K562 (cell line): ENCODE results near the gene SLBP. TPM values are rescaled to one million over a fixed set of nuclear protein-coding genes. Genes with fewer than 3 reads are reported as not detected.
A peak's percentile ranks its signal among the peaks of the same experiment; 100 is the strongest.

Experiments used
- BCLAF1 ChIP-seq, 2 experiments: fragments of 450-650 bp in 1 of 2; IDR thresholded peaks; 2 replicates each; pipeline ENCODE4 v1.6.1; 2011 to 2017; ENCODE audit warnings: low read depth in 2 of 2, antibody characterized with exemption in 1 of 2, borderline replicate concordance in 1 of 2, low read length in 1 of 2, mild to moderate bottlenecking in 1 of 2, mixed read lengths in 1 of 2; ENCODE audit not compliant: control insufficient read depth in 1 of 2
- CXXC5 ChIP-seq: fragments of 250-450 bp; sonication (Bioruptor Pico); IDR thresholded peaks from 2 replicates; pipeline ENCODE4 v1.8.0; 2022; ENCODE audit warnings: inconsistent platforms, mild to moderate bottlenecking, moderate library complexity
- GABPB2 ChIP-seq: fragments of 250-450 bp; sonication (Bioruptor Pico); conservative IDR thresholded peaks from 2 replicates; pipeline ENCODE4 v1.5.1; 2021; ENCODE audit warnings: mild to moderate bottlenecking
- ID3 ChIP-seq, 2 experiments: fragments of 250-450 bp in 1 of 2; fragments of 450-650 bp in 1 of 2; sonication (Bioruptor Pico) in 1 of 2; IDR thresholded peaks; 2 replicates each; pipeline versions ENCODE4 v1.6.1 to v1.8.0; 2016 to 2021; ENCODE audit warnings: mild to moderate bottlenecking in 2 of 2, moderate library complexity in 2 of 2, missing compliant biosample characterization in 1 of 2, missing genetic modification characterization in 1 of 2
- MYC ChIP-seq, 2 experiments: fragments of 250-450 bp in 1 of 2; sonication (Bioruptor Pico) in 1 of 2; IDR thresholded peaks; 2 replicates each; pipeline versions ENCODE4 v1.5.1 to v1.6.1; 2012 to 2021; ENCODE audit warnings: low read depth in 2 of 2, borderline replicate concordance in 1 of 2, improper control_type of control experiment in 1 of 2, low read length in 1 of 2, mild to moderate bottlenecking in 1 of 2, moderate library complexity in 1 of 2
- NCOA1 ChIP-seq: fragments of 450-650 bp; IDR thresholded peaks from 2 replicates; pipeline ENCODE4 v1.6.1; 2016; ENCODE audit warnings: low read depth
- NR2C1 ChIP-seq, 2 experiments: fragments of 450-650 bp; IDR thresholded peaks; 2 replicates each; pipeline ENCODE4 v1.6.1; 2017; ENCODE audit warnings: mild to moderate bottlenecking in 2 of 2, antibody characterized with exemption in 1 of 2, inconsistent platforms in 1 of 2, missing compliant biosample characterization in 1 of 2, missing genetic modification characterization in 1 of 2
- NR2C2 ChIP-seq, 2 experiments: fragments of 200-800 bp in 1 of 2; sonication (Bioruptor generic) in 1 of 2; sonication (generic) in 1 of 2; formaldehyde crosslinking in 1 of 2; IDR thresholded peaks; 2 replicates each; pipeline versions ENCODE4 v1.6.1 to v1.8.0; 2016 to 2022; ENCODE audit warnings: mild to moderate bottlenecking in 1 of 2, missing compliant biosample characterization in 1 of 2, missing genetic modification characterization in 1 of 2, missing genetic modification reagents in 1 of 2
- POLR2A ChIP-seq: fragments of 450-650 bp; conservative IDR thresholded peaks from 2 replicates; pipeline ENCODE4 v1.6.1; 2016
- RBFOX2 ChIP-seq: fragments of 200-400 bp; formaldehyde crosslinking; IDR thresholded peaks from 2 replicates; pipeline ENCODE4 v1.6.1; 2017; ENCODE audit warnings: low read depth, mild to moderate bottlenecking, low read length, moderate library complexity
- RFX7 ChIP-seq: fragments of 250-450 bp; sonication (Bioruptor Pico); IDR thresholded peaks from 2 replicates; pipeline ENCODE4 v1.5.1; 2021; ENCODE audit warnings: mild to moderate bottlenecking
- SIN3A ChIP-seq, 2 experiments: fragments of 150-350 bp in 1 of 2; IDR thresholded peaks; 2 replicates each; pipeline ENCODE4 v1.6.1; 2011 to 2016; ENCODE audit warnings: borderline replicate concordance in 2 of 2, low read depth in 2 of 2, low read length in 2 of 2, mild to moderate bottlenecking in 2 of 2, moderate library complexity in 2 of 2; ENCODE audit not compliant: control insufficient read depth in 1 of 2
- TCF3 ChIP-seq: sonication (generic); formaldehyde crosslinking; IDR thresholded peaks from 2 replicates; pipeline ENCODE4 v1.4.0; 2020; ENCODE audit warnings: mild to moderate bottlenecking, missing genetic modification reagents
- YY1 ChIP-seq, 3 experiments: IDR thresholded peaks; 2 replicates each; pipeline ENCODE4 v1.6.1; 2011; ENCODE audit warnings: low read length in 2 of 3, mild to moderate bottlenecking in 2 of 3, moderate library complexity in 2 of 3, borderline replicate concordance in 1 of 3, control low read depth in 1 of 3, low read depth in 1 of 3; ENCODE audit not compliant: insufficient read depth in 3 of 3, insufficient replicate concordance in 2 of 3, control insufficient read depth in 1 of 3, insufficient read length in 1 of 3; ENCODE audit errors: extremely low read depth in 1 of 3
- ZFPM2 ChIP-seq: fragments of 250-450 bp; sonication (Bioruptor Pico); IDR thresholded peaks from 2 replicates; pipeline ENCODE4 v1.5.1; 2022; ENCODE audit warnings: mild to moderate bottlenecking
- ZNF143 ChIP-seq: sonication (generic); formaldehyde crosslinking; IDR thresholded peaks from 2 replicates; pipeline ENCODE4 v1.9.0; 2022; ENCODE audit warnings: mild to moderate bottlenecking, missing genetic modification reagents
- polyA plus RNA-seq, 8 experiments: library from polyadenylated mRNA; depleted of rRNA in 4 of 8; stranded (reverse) in 5 of 8; unstranded in 3 of 8; fragments of >200 nt; fragmentation: Nextera tagmentation in 2 of 8; fragmentation: Illumina TruSeq in 1 of 8; extraction: Ambion mirVana in 2 of 8; extraction: Trizol in 1 of 8; gene quantifications; 2 replicates each; pipeline versions ENCODE4 v1.2.1 to v1.2.3, GENCODE V29; 2011 to 2014; ENCODE audit warnings: inconsistent platforms in 1 of 8, missing spikeins in 1 of 8
- total RNA-seq, 7 experiments: library from RNA; depleted of rRNA in 6 of 7; stranded (reverse); fragments of >200 nt in 6 of 7; fragmentation: Illumina TruSeq in 2 of 7; extraction: Trizol in 2 of 7; gene quantifications; 2 replicates each; pipeline versions ENCODE4 v1.2.1 to v1.2.3, GENCODE V29; 2011 to 2021; ENCODE audit warnings: low replicate concordance in 1 of 7
- TF ChIP-seq, protein P1 (sequence below), 2 experiments: fragments of 450-650 bp; conservative IDR thresholded peaks; 2 replicates each; pipeline ENCODE4 v1.6.1; 2017; ENCODE audit warnings: mild to moderate bottlenecking in 2 of 2, moderate library complexity in 2 of 2

The SLBP gene
- total and polyA plus RNA-seq, 9 of the 15 experiments (the other 6 are each of a cell fraction or from before 2014, with no cell fraction given), result 49.4 to 221 (median 162) TPM

GRCh38 chr4:1721003-1721665 is 9.0 kb upstream of the SLBP start, which contains the start of the genes TACC3 and TMEM129 (continued):
- peak; percentile 74 for TF ChIP-seq NCOA1
- peak; percentile 96 for TF ChIP-seq NR2C2 (CRISPR knock-in tag; IDR thresholded peaks at IDR 0.05)
- TF ChIP-seq NR2C2 (tag; IDR thresholded peaks at IDR 0.05), result peak; percentile 99
- TF ChIP-seq NR2C1 (IDR thresholded peaks at IDR 0.05), result peak; percentile 97
- TF ChIP-seq NR2C1 (tag; IDR thresholded peaks at IDR 0.05), result peak; percentile 98
- TF ChIP-seq TCF3 (CRISPR knock-in tag), result no peak
- TF ChIP-seq SIN3A (IDR thresholded peaks at IDR 0.05; ENCODE audit: borderline replicate concordance in 2 of 2, control insufficient read depth in 1 of 2, low read depth in 2 of 2, low read length in 2 of 2), result peak; percentile 70 to 95; a peak in 2 of 4 replicates
- peak; percentile 70; the same call in 1 of the 2 replicates for TF ChIP-seq MYC (IDR thresholded peaks at IDR 0.05; ENCODE audit: low read depth, low read length)
- TF ChIP-seq MYC (CRISPR knock-in tag; IDR thresholded peaks at IDR 0.05; ENCODE audit: borderline replicate concordance, low read depth), result no peak
- no peak for TF ChIP-seq GABPB2 (CRISPR knock-in tag)
- TF ChIP-seq RFX7, result no peak
- TF ChIP-seq ZFPM2 (CRISPR knock-in tag), result no peak
- peak; percentile 64 for TF ChIP-seq POLR2A
- TF ChIP-seq, protein P1, sequence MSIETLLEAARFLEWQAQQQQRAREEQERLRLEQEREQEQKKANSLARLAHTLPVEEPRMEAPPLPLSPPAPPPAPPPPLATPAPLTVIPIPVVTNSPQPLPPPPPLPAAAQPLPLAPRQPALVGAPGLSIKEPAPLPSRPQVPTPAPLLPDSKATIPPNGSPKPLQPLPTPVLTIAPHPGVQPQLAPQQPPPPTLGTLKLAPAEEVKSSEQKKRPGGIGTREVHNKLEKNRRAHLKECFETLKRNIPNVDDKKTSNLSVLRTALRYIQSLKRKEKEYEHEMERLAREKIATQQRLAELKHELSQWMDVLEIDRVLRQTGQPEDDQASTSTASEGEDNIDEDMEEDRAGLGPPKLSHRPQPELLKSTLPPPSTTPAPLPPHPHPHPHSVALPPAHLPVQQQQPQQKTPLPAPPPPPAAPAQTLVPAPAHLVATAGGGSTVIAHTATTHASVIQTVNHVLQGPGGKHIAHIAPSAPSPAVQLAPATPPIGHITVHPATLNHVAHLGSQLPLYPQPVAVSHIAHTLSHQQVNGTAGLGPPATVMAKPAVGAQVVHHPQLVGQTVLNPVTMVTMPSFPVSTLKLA (conservative IDR thresholded peaks at IDR 0.05), result peak in 1 of 2 experiments; percentile 65; a peak in 1 of 4 replicates
- TF ChIP-seq YY1 (IDR thresholded peaks at IDR 0.05; ENCODE audit: borderline replicate concordance in 1 of 3, control insufficient read depth in 1 of 3, extremely low read depth in 1 of 3, insufficient read depth in 3 of 3, insufficient read length in 1 of 3, insufficient replicate concordance in 2 of 3, low read depth in 1 of 3, low read length in 2 of 3), result peak in 2 of 3 experiments; percentile 85 to 90
- TF ChIP-seq ZNF143 (CRISPR knock-in tag), result peak; percentile 65
- TF ChIP-seq CXXC5, result peak; percentile 81
- no peak for TF ChIP-seq ID3 (CRISPR knock-in tag; IDR thresholded peaks at IDR 0.05)
- TF ChIP-seq ID3 (tag; IDR thresholded peaks at IDR 0.05), result no peak
- peak; percentile 74 for TF ChIP-seq RBFOX2
- peak in 1 of 2 experiments; percentile 90; a peak in 2 of 4 replicates for TF ChIP-seq BCLAF1 (IDR thresholded peaks at IDR 0.05; ENCODE audit: borderline replicate concordance in 1 of 2, control insufficient read depth in 1 of 2, low read depth in 2 of 2, low read length in 1 of 2)
